CD4-positive, alpha-beta T cell treated with Interleukin-12 subunit alpha and Interleukin-12 subunit beta, for 1 hour (primary cell): ENCODE measurements around the gene ADAMTS8.

Experiments
- DNase-seq: peaks from one replicate; pipeline ENCODE4 v3.0.0-alpha.2; 2020

ADAMTS8 gene

GRCh38 chr11:130418210-130418609 lies 10.2 kb downstream of the ADAMTS8 start:
- DNase-seq = no peak

- DNase-seq = no peak
Measured at GRCh38 chr11:130416906-130417305, 11.5 kb downstream of the ADAMTS8 start.

GRCh38 chr11:130416530-130416882 lies 11.9 kb downstream of the ADAMTS8 start:
- no peak for DNase-seq

GRCh38 chr11:130415731-130416529 lies 12.5 kb downstream of the ADAMTS8 start:
- no peak for DNase-seq

DNA sequence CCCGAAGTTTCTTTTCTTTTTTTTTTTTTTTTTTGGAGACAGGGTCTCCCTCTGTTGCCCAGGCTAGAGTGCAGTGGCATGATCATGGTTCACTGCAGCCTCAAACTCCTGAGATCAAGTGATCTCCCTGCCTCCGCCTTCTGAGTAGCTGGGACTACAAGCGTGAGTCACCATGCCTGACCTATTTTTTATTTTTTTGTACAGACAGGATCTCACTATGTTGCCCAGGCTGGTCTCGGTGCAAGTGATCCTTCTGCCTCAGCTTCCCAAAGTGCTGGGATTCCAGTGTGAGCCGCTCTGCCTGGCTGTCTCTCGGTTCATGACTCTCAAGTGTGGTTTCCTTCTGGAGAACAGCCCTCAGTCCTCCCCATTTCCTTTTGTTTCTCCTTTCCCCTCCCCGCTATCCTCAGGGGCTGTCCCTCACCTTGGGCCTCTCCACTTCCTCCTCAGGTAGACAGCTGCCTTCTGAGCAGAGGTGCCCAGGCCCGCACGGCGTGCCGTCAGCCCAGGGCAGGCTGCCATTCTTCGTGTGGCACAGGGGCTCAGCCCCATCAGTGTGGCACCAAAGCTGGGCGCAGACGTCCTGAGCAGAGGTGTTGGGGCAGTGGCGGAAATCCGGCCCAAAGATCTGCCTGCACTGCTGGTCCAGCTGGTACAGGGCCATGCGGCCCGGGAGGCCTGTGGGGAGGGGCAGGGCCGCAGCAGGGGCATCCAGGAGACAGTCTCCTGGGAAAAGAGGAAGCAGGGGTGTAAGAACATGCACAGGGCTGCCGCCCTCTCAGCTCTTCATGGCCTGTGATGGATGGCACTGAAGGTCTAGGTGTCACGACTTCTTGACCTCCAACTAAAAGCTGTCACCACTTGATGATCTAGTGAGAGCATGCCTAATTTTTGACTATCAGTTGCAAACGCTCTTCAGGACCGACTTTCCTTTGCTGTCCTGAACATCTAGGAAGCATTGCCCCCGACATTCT lies 14.0 kb downstream of the ADAMTS8 start:
- DNase-seq = no peak

GRCh38 chr11:130413405-130414106 lies 14.9 kb downstream of the ADAMTS8 start:
- DNase-seq = no peak

DNA sequence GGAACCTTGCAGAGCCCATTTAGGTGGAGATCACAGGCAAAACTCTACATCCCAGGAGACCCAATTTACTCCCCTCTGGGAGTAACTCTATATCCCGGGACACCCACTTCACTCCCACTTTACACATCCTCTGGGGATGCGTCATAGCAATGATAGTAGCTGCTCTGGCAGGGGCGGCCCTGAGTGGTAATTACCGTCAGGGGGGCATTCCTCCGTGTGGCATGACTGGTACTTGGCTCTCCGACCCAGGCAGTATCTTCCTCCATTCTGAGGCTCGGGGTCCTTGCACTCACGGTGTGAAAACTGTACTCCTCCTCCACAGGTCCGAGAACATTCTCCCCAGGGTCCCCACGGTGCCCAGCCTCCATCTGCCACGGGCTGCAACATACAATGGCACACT lies 17.2 kb downstream of the ADAMTS8 start:
- no peak for DNase-seq

- DNase-seq = no peak
Measured at GRCh38 chr11:130409594-130410388, 18.6 kb downstream of the ADAMTS8 start.

DNA sequence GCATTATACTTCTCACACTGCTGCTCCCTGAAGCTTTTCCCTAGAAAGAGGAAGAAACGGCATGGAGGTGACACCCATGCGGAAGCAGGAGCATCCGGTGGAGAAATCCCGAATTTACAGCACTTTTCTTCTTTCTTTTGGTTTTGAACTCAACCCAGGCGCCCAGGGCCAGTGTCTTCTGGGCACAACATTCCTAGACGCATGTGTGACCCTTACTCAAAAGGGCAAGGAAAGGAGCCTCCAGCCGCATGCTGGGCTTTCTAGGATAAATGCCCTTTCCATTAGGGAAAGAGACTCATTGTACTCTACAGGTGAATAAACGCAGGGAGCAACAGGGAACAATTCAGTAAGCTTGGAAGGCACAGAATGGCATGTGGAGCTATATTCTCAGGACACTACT lies 19.5 kb downstream of the ADAMTS8 start:
- no peak for DNase-seq

- DNase-seq = no peak
Measured at GRCh38 chr11:130408401-130408890, 20.0 kb downstream of the ADAMTS8 start.

- DNase-seq = no peak
Measured at GRCh38 chr11:130407978-130408377, 20.4 kb downstream of the ADAMTS8 start.

- DNase-seq = no peak
Measured at GRCh38 chr11:130405428-130405827, 23.0 kb downstream of the ADAMTS8 start.

DNA sequence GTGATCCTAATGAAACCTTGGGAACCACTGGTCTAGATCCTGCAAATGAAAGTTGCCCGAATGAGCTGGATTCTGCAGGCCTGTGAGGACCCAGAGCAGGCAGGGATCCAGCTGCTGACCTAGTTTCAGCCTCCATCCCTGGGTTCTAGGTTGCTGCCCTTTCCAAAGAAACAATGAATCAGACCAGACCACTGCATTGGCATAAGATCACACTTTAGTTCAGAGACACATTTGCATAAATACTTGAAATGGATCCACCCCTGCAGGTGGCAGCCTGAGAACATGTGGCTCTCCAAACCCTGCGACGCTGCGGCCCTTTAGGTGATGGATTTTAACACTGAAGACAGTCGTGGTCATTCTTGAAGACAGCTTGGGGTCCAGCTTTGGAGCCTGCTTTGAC lies 23.7 kb downstream of the ADAMTS8 start:
- no peak for DNase-seq

- DNase-seq = no peak
Measured at GRCh38 chr11:130403967-130404366, 24.4 kb downstream of the ADAMTS8 start.

- no peak for DNase-seq
Measured at GRCh38 chr11:130403271-130403804, 25.1 kb downstream of the ADAMTS8 start.

DNA sequence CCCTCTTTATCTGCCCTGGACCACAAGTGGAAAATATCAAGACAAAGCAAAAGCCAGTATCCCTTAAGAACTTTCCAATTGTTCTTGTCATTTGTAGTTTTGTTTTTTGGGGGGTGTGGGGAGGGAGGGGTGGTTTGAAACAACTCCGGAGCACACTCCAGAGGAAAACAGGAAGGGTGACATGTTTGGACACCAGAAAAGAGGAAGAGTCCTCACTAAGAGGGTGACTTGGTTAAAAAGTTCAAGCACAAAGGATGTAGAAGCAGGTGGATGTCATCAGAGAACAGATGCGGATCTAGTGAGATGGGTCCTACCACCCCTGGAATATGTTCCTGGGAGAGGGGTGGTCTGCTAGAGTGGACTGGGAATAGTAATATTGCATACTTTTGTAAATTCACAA lies 25.8 kb downstream of the ADAMTS8 start:
- no peak for DNase-seq

DNA sequence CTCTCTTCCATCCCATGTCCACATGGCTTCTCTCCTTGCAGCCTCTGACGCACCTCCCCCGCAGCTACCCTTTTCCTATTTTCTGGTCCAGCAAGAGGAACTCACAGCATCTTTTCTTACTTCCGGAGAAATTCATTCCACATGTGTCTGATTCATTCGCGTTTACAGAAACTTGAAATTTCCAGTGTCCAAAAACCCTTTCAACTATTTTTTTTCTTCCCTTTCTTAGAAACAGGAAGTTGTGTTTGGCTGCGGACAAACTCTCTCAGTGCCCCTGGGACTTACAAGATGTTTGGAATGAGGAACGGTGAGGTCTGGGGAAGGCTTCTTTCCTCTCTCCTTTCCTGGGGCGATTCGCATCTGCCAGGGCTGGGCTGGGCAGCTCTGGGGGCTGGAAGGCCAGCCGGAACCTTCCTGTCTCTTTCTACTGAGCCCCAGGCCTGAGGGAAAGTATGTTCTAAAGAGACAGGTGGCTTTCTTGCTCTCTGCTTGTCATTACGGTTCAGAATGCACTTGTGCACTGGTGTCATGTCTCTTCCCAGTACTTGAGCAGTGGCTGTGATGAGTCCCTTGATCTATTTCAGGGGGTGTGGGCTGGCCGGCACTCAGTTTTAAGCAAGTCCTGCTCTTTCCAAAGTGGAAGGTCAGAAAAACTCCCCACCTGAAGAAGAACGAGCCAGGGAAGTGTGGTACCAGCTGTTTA lies 27.5 kb downstream of the ADAMTS8 start:
- no peak for DNase-seq

DNA sequence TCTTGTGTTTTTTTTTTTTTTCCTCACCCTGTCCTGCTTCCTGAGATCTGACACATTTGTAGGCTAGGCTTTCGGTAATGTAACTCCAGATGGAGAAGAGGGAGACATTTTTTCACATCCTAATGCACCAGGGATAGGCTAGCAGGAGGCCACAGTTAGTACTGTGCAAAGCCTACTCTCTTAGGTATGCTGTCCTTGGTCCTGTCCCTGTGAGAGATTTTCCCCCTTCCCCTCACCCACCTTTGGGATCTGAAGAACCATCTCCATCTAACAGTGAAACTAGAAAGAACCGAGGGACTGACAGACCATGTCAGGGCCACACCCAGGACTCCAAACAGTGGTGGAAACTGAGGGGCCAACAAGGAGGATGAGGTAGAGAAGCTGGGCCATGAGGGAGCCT lies 29.2 kb downstream of the ADAMTS8 start:
- DNase-seq = no peak

- DNase-seq = no peak
Measured at GRCh38 chr11:130397780-130398179, 30.6 kb downstream of the ADAMTS8 start.

DNA sequence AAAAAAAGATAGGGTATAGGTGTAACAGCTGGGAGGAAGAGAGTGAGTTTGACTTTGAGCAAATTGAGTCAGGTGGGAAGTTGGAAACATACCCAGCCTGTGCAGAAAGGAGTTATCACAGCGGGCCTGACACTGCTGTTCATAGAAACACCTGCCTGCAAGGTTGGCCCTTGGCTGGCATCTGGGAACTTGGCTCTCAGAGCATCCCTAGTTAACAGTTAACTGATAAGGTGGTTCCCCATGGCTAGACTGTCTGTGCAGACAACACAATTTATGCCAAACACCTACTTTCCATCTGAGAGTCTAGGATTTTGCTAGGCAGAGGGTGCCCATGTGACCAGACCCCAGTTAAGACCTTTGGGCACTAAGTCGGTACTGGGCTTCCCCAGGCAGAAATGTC lies 31.4 kb downstream of the ADAMTS8 start:
- DNase-seq = no peak

DNA sequence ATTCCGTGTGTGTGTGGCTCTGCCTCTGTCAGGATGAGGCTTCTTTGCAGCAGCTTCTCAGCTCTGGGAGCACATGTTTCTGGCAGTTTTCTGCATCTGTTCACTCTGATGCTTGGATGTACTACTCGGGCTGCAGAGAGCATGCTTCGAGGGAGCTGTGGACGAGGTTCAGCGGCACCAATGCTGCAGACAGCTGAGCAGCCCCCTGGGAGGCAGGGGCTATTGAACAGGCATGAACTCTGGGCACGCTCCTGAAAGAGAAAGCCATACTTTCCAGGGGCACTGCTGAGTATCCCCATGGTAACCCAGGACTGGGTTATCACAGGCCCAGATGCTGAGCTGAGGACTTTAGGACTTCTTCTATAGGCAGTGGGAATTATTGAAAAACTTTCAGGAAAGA lies 33.8 kb downstream of the ADAMTS8 start:
- no peak for DNase-seq
